Measurements from ENCODE around the gene YRDC. TPM values are rescaled to one million over a fixed set of nuclear protein-coding genes. Genes with fewer than 3 reads are reported as not detected.

The YRDC gene
- total and polyA plus RNA-seq, 2 of the 13 experiments (the other 11 are each of a cell fraction or from before 2014, with no cell fraction given): 27.5 to 29.2 TPM

GRCh38 chr1:37762516-37762915 lies 45.5 kb downstream of the YRDC start (continued):
- no peak for TF ChIP-seq ZNF281 (CRISPR knock-in tag; IDR thresholded peaks at IDR 0.05; ENCODE audit: borderline replicate concordance)
- no peak for TF ChIP-seq ZFP36L2 (CRISPR knock-in tag; IDR thresholded peaks at IDR 0.05)
- TF ChIP-seq ZNF777 (CRISPR knock-in tag; IDR thresholded peaks at IDR 0.05): no peak
- no peak for TF ChIP-seq HNRNPH1 (optimal IDR thresholded peaks at IDR 0.05; ENCODE audit: low read depth, low read length)
- no peak for TF ChIP-seq SRSF4 (IDR thresholded peaks at IDR 0.05; ENCODE audit: low read depth, low read length, poor library complexity, severe bottlenecking)
- no peak for TF ChIP-seq PAX8 (CRISPR knock-in tag; IDR thresholded peaks at IDR 0.05; ENCODE audit: borderline replicate concordance)
- TF ChIP-seq RAD21 (CRISPR knock-in tag; IDR thresholded peaks at IDR 0.05): no peak
- TF ChIP-seq EZH2 (conservative IDR thresholded peaks at IDR 0.05; ENCODE audit: low read depth, low read length): no peak
- TF ChIP-seq ZNF17 (CRISPR knock-in tag; IDR thresholded peaks at IDR 0.05): no peak
- TF ChIP-seq ZNF639 (CRISPR knock-in tag; conservative IDR thresholded peaks at IDR 0.05): no peak

All from HepG2 (cell line).